ENCODE measurements around the gene ST6GAL2. TPM values are rescaled to one million over a fixed set of nuclear protein-coding genes. Genes with fewer than 3 reads are reported as not detected.

The ST6GAL2 gene
- polyA plus RNA-seq, 1 donor (not counting 4 experiments of a cell fraction or from before 2014, with no cell fraction given), result 0.14 TPM

DNA sequence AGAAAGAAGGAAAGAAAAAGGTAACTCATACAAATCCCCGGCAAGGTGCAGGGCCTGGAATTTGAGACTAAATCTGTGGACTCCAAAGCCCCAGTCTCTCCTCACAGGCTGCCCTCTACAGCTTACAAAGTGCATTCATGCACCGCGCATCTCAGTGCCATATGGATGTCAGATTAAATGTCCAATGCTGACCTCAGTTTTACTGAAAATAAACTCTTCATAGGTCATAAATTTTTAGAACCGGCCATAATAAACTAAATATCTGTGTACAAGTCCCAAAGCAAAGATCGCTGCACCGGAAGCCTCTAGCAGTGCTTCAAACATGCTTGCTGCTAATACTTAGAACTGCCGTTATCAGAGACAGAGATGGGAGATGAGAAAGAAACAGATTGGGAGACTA, 17.7 kb downstream of the ST6GAL2 start:
- H3K9me1 ChIP-seq (ENCODE audit: control insufficient read depth, extremely low read depth, insufficient read depth, low read length), result no peaks in the 10 kb centered on the region
- no peaks in the 10 kb centered on the region for H3K4me1 ChIP-seq (ENCODE audit: control insufficient read depth, extremely low read depth, insufficient read depth, low read length)
- no peaks in the 10 kb centered on the region for H3K79me2 ChIP-seq (ENCODE audit: control insufficient read depth, insufficient read depth, low read length)
- FAIRE-seq (no peak), DNase-seq (ENCODE audit: low read depth, low spot score) (no peak)
- H3K27me3 ChIP-seq (ENCODE audit: control insufficient read depth, extremely low read depth, insufficient read depth, low read length), result no peaks in the 10 kb centered on the region
- dilution Hi-C loops (cut with MboI; ENCODE audit: extremely low pct_ligation_motif_present, low sequenced_read_pairs), result no loop called here
- no peak overlapping the region for H3K9ac ChIP-seq (ENCODE audit: control insufficient read depth, extremely low read depth, insufficient read depth, low read length)
- no peaks in the 10 kb centered on the region for H3K36me3 ChIP-seq (ENCODE audit: control insufficient read depth in 2 of 2, extremely low read depth in 1 of 2, insufficient read depth in 2 of 2, low read length in 2 of 2)
- H3K27ac ChIP-seq (ENCODE audit: control insufficient read depth, insufficient read depth, low read length), result no peak overlapping the region
- no peak overlapping the region for H3K4me3 ChIP-seq (ENCODE audit: control insufficient read depth in 2 of 3, extremely low read depth in 1 of 3, insufficient read depth in 2 of 3, low read depth in 1 of 3, low read length in 3 of 3)
- TF ChIP-seq EZH2 (IDR thresholded peaks at IDR 0.05; ENCODE audit: low read length), result no peak
- TF ChIP-seq, protein P1, sequence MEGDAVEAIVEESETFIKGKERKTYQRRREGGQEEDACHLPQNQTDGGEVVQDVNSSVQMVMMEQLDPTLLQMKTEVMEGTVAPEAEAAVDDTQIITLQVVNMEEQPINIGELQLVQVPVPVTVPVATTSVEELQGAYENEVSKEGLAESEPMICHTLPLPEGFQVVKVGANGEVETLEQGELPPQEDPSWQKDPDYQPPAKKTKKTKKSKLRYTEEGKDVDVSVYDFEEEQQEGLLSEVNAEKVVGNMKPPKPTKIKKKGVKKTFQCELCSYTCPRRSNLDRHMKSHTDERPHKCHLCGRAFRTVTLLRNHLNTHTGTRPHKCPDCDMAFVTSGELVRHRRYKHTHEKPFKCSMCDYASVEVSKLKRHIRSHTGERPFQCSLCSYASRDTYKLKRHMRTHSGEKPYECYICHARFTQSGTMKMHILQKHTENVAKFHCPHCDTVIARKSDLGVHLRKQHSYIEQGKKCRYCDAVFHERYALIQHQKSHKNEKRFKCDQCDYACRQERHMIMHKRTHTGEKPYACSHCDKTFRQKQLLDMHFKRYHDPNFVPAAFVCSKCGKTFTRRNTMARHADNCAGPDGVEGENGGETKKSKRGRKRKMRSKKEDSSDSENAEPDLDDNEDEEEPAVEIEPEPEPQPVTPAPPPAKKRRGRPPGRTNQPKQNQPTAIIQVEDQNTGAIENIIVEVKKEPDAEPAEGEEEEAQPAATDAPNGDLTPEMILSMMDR (optimal IDR thresholded peaks at IDR 0.05 in 1 of 3, IDR thresholded peaks at IDR 0.05 in 1 of 3, conservative IDR thresholded peaks at IDR 0.05 in 1 of 3; ENCODE audit: extremely low read depth in 1 of 3, insufficient read depth in 2 of 3, low read length in 3 of 3), result peak in 2 of 3 experiments; percentile 40 to 48
- no peak overlapping the region for H3K4me2 ChIP-seq (ENCODE audit: control insufficient read depth, extremely low read depth, insufficient read depth, low read depth, low read length)
- H2AFZ ChIP-seq (ENCODE audit: control insufficient read depth, low read length), result no peak overlapping the region
- no peaks in the 10 kb centered on the region for H4K20me1 ChIP-seq (ENCODE audit: control insufficient read depth, extremely low read depth, insufficient read depth, low read length)
- no peaks in the 10 kb centered on the region for H3K9me3 ChIP-seq (ENCODE audit: control insufficient read depth, low read depth, low read length)

DNA sequence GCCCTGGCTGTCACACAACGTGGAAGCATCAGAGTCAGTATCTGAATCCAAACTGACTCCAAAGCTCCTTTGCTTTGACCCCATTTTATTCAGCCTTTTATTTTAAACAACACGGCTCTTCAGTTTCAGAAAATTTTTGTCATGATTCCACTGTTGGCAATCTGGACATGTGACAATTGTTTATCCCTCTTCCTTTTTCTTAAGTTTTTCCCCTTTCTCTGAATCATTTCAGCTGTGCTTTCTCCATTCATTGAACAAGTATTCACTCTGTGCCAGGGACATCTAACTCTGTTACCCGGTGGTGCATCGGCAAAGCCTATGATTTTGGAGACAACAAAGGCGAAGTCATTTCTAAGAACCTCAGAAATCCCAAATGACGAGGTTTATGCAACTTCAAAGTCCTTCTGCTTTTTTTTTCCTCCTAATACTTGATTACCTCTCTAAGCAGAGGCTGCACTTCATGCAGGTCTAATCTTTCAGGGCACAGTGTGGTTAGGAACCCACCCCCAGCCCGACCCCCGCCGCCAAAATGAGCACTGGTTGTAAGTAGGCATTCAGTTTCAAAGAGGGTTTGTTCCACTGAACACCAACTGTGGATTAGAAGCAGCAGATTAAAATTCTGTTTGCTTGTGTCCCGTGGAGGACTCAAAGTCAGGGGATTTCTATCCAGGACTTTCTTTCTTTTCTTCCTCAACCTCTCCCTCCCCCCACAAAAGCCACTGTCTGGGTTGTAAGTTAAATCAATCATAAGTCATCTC, 18.6 kb downstream of the ST6GAL2 start:
- no peaks in the 10 kb centered on the region for H3K9me3 ChIP-seq (ENCODE audit: control insufficient read depth, low read depth, low read length)
- no peaks in the 10 kb centered on the region for H3K4me1 ChIP-seq (ENCODE audit: control insufficient read depth, extremely low read depth, insufficient read depth, low read length)
- H3K9ac ChIP-seq (ENCODE audit: control insufficient read depth, extremely low read depth, insufficient read depth, low read length), result no peak overlapping the region
- no peak overlapping the region for H2AFZ ChIP-seq (ENCODE audit: control insufficient read depth, low read length)
- H3K9me1 ChIP-seq (ENCODE audit: control insufficient read depth, extremely low read depth, insufficient read depth, low read length), result no peaks in the 10 kb centered on the region
- dilution Hi-C loops (cut with MboI; ENCODE audit: extremely low pct_ligation_motif_present, low sequenced_read_pairs), result no loop called here
- H4K20me1 ChIP-seq (ENCODE audit: control insufficient read depth, extremely low read depth, insufficient read depth, low read length), result no peaks in the 10 kb centered on the region
- H3K36me3 ChIP-seq (ENCODE audit: control insufficient read depth in 2 of 2, extremely low read depth in 1 of 2, insufficient read depth in 2 of 2, low read length in 2 of 2), result no peaks in the 10 kb centered on the region
- H3K79me2 ChIP-seq (ENCODE audit: control insufficient read depth, insufficient read depth, low read length), result no peaks in the 10 kb centered on the region
- no peak for DNase-seq (ENCODE audit: low read depth, low spot score)
- no peak for FAIRE-seq
- H3K27ac ChIP-seq (ENCODE audit: control insufficient read depth, insufficient read depth, low read length), result no peak overlapping the region
- no peak for TF ChIP-seq EZH2 (IDR thresholded peaks at IDR 0.05; ENCODE audit: low read length)
- TF ChIP-seq, protein P1 (optimal IDR thresholded peaks at IDR 0.05 in 1 of 3, IDR thresholded peaks at IDR 0.05 in 1 of 3, conservative IDR thresholded peaks at IDR 0.05 in 1 of 3; ENCODE audit: extremely low read depth in 1 of 3, insufficient read depth in 2 of 3, low read length in 3 of 3), result no peak
- no peak overlapping the region for H3K4me3 ChIP-seq (ENCODE audit: control insufficient read depth in 2 of 3, extremely low read depth in 1 of 3, insufficient read depth in 2 of 3, low read depth in 1 of 3, low read length in 3 of 3)
- no peak overlapping the region for H3K4me2 ChIP-seq (ENCODE audit: control insufficient read depth, extremely low read depth, insufficient read depth, low read depth, low read length)
- no peaks in the 10 kb centered on the region for H3K27me3 ChIP-seq (ENCODE audit: control insufficient read depth, extremely low read depth, insufficient read depth, low read length)

Measured in keratinocyte (primary cell).